ENCODE data around the gene ATOH8. TPM values are rescaled to one million over a fixed set of nuclear protein-coding genes. Genes with fewer than 3 reads are reported as not detected.

ATOH8 gene
- total RNA-seq, 2 donors from 2014 or later = 35.1 to 116 TPM

DNA sequence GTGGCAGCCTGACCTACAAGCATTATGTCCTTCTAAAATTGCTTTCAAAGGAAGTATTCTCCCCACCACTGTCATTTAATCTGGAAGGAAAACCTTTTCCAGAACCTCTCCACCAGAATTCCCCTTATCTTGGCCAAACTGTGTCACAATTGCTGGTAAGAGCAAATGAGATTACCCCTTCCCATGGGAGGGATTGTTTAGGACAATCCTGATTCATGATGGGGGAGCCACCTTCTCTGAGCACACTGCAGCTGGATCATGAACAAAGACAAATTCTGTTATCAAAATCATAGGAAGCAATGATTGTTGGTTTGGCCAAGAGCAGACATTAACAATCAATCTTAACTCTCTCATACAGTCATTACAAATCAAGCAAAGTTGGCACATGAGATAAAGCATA lies 18.1 kb upstream of the ATOH8 start:
- Histone ChIP-seq H3K4me1 (peaks cover 0 to 24% of the 10 kb centered on the region in 2 donors), H3K27me3 (no peaks in the 10 kb centered on the region), H3K4me3 (no peak overlapping the region), H3K9me3 (no peaks in the 10 kb centered on the region), H3K27ac (no peak overlapping the region), H3K36me3 (no peaks in the 10 kb centered on the region)
- DNase-seq (ENCODE audit: low spot score) = no peak
- TF ChIP-seq, protein P1, sequence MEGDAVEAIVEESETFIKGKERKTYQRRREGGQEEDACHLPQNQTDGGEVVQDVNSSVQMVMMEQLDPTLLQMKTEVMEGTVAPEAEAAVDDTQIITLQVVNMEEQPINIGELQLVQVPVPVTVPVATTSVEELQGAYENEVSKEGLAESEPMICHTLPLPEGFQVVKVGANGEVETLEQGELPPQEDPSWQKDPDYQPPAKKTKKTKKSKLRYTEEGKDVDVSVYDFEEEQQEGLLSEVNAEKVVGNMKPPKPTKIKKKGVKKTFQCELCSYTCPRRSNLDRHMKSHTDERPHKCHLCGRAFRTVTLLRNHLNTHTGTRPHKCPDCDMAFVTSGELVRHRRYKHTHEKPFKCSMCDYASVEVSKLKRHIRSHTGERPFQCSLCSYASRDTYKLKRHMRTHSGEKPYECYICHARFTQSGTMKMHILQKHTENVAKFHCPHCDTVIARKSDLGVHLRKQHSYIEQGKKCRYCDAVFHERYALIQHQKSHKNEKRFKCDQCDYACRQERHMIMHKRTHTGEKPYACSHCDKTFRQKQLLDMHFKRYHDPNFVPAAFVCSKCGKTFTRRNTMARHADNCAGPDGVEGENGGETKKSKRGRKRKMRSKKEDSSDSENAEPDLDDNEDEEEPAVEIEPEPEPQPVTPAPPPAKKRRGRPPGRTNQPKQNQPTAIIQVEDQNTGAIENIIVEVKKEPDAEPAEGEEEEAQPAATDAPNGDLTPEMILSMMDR (IDR thresholded peaks at IDR 0.05) = no peak

DNA sequence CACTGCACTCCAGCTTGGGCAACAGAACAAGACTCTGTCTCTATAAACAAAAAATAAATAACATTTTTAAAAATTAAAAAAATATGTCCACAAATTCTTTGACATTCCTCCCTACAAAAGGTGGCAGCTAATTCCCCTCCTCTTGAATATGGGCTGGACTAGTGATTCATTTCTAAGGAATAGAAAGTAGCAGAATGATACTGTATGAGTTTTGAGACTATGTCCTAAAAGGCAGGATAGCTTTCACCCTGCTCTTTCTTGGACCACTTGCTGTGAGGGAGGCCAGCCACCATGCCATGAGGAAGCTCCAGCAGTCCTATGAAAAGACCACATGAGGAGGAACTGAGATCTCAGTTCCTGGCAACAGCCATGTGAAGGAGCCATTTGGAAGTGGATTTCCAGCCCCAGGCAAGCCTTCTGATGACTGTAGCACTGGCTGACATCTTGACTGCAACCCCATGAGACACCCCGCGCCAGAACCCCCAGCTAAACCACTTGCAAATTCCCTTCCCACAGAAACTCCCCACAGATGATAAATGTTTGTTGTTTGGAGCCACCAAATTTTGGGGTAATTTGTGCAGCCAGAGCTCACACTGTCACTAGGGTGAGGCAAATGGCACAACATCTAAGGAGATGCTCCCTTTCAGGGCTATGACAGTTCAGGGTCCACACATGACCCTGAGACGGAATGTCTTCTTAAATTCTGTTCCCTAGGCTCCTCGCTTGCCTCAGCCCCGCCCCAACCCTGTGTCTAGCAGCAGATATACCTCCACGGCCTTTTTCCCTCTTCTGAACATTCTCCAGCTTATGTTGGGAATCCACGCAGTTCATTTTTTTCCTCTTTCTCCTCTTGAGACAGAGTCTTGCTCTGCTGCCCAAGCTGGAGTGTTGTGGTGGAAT lies 17.1 kb upstream of the ATOH8 start:
- no peak for DNase-seq (ENCODE audit: low spot score)
- H3K36me3 ChIP-seq = no peaks in the 10 kb centered on the region
- no peaks in the 10 kb centered on the region for H3K9me3 ChIP-seq
- TF ChIP-seq, protein P1 (IDR thresholded peaks at IDR 0.05) = no peak
- H3K4me3 ChIP-seq = no peak overlapping the region
- H3K27ac ChIP-seq = peak overlapping the region; percentile 46 to 77
- H3K4me1 ChIP-seq = peaks cover 0 to 34% of the 10 kb centered on the region in 2 donors
- H3K27me3 ChIP-seq = no peaks in the 10 kb centered on the region

DNA sequence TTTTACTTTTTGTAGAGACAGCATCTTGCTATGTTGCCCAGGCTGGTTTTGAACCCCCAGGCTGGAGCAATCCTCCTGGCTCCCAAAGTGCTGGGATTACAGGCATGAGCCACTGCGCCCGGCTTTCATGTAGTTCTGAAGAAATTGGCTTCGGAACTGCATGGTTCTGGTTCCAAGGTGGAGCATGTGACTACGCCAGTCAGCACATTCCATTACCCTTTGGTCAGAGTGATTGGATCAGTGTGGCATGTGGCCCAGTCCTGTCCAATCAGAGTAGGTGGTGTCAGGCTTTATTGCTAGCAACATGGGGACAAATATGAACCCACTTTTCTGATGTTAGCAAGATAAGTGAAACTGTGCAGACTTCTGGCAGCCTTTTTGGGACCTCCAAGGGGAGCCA lies 16.3 kb upstream of the ATOH8 start:
- peaks cover 0 to 41% of the 10 kb centered on the region in 2 donors for H3K4me1 ChIP-seq

DNA sequence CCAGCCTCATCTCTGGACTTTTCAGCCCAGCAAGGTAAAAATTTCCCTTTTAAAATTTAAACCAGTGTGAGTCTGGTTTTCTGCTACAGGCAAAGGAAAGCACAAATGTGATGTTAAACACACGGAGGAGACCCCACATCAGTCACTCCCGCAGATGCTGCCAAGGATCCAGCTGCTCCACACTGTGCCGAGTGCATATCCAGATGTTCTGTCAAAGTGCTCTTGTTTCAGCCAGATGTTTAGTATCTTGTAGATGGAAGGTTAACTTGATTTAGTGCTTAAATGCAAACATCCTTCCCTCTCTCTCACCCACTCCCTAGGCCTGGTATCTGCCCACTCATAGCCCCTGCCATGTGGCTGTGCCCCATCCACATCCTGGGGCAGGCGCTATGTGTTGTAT lies 15.8 kb upstream of the ATOH8 start:
- H3K9me3 ChIP-seq = no peaks in the 10 kb centered on the region
- no peak overlapping the region for H3K4me3 ChIP-seq
- H3K27me3 ChIP-seq = no peaks in the 10 kb centered on the region
- no peaks in the 10 kb centered on the region for H3K36me3 ChIP-seq
- peak overlapping the region; percentile 46 to 77 for H3K27ac ChIP-seq
- TF ChIP-seq, protein P1 (IDR thresholded peaks at IDR 0.05) = no peak
- H3K4me1 ChIP-seq = peaks cover 0 to 46% of the 10 kb centered on the region in 2 donors
- DNase-seq (ENCODE audit: low spot score) = no peak

More for the DNA sequence above, 16.3 kb upstream of the ATOH8 start:
- TF ChIP-seq, protein P1 (IDR thresholded peaks at IDR 0.05) = no peak
- Histone ChIP-seq H3K4me3 (no peak overlapping the region), H3K27ac (peak overlapping the region; percentile 46 to 77), H3K36me3 (no peaks in the 10 kb centered on the region), H3K9me3 (no peaks in the 10 kb centered on the region), H3K27me3 (no peaks in the 10 kb centered on the region)
- DNase-seq (ENCODE audit: low spot score) = peak; percentile 96

DNA sequence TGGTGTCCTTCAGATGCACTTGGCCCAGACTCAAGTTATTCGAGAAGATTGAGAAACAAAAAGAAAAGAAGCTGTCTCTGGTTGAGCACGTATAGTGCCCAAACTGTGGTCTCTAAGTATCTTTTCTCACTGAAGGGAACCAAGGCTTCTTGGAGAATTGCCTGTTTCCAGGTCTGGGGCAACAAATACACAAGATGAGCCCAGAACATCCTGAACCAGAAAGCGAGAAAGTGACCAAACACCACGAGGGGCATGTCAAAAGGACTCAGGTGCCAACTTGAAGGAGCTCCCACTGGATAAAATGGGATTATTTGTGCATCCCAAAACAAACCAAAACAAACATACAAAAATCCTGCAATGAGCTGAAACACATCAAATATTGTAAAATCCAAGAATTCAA lies 13.6 kb upstream of the ATOH8 start:
- no peak for DNase-seq (ENCODE audit: low spot score)
- Histone ChIP-seq H3K27me3 (no peaks in the 10 kb centered on the region), H3K36me3 (no peaks in the 10 kb centered on the region), H3K27ac (peak overlapping the region; percentile 94 to 99), H3K4me3 (no peak overlapping the region), H3K9me3 (no peaks in the 10 kb centered on the region), H3K4me1 (peaks cover 4 to 64% of the 10 kb centered on the region in 2 donors)
- TF ChIP-seq, protein P1 (IDR thresholded peaks at IDR 0.05) = no peak
